DMS79 (cell line): Measurements from ENCODE around the gene TOMM70.
"Not testable (repeated sequence)": the region's sequence is repeated elsewhere in the genome, so short reads cannot be mapped to it uniquely, and the experiment has no call there.

ENCODE experiments used
- DNase-seq: peaks from one replicate; lab custom pipeline; 2025; lab: John Stamatoyannopoulos, UW

TOMM70 gene

GRCh38 chr3:100400780-100401673 is at the start of gene TOMM70, which contains the start of gene LNP1:
TSS of gene TOMM70 (minus strand) at chr3:100401089. CDS start at chr3:100400949, 140 bp downstream.
TSS of gene LNP1 (plus strand) at chr3:100401539. CDS start at chr3:100429730, 28,191 bp downstream.
- peak; percentile 95 for DNase-seq

- DNase-seq = no peak
These were observed 48.3 kb upstream of the TOMM70 start for GRCh38 chr3:100449214-100449613.

GRCh38 chr3:100448079-100448478 is 47.2 kb upstream of the TOMM70 start:
- DNase-seq = no peak

GRCh38 chr3:100447067-100447466 is 46.2 kb upstream of the TOMM70 start:
- DNase-seq = not testable (repeated sequence)

GRCh38 chr3:100443690-100444089 is 42.8 kb upstream of the TOMM70 start:
- DNase-seq = no peak

- no peak for DNase-seq
These were observed 40.0 kb upstream of the TOMM70 start for GRCh38 chr3:100440895-100441294.

GRCh38 chr3:100438623-100438974 is 37.7 kb upstream of the TOMM70 start:
- DNase-seq = no peak

- no peak for DNase-seq
These were observed 37.1 kb upstream of the TOMM70 start for GRCh38 chr3:100437721-100438622.

GRCh38 chr3:100436951-100437350 is 36.1 kb upstream of the TOMM70 start:
- DNase-seq = no peak

GRCh38 chr3:100429187-100429716 is 28.4 kb upstream of the TOMM70 start:
- DNase-seq = no peak

GRCh38 chr3:100427699-100428098 is 26.8 kb upstream of the TOMM70 start:
- DNase-seq = no peak

- DNase-seq = no peak
These were observed 25.3 kb upstream of the TOMM70 start for GRCh38 chr3:100426067-100426682.

- no peak for DNase-seq
These were observed 24.4 kb upstream of the TOMM70 start for GRCh38 chr3:100425316-100425715.

- DNase-seq = no peak
These were observed 23.4 kb upstream of the TOMM70 start for GRCh38 chr3:100424261-100424660.

- no peak for DNase-seq
These were observed 22.7 kb upstream of the TOMM70 start for GRCh38 chr3:100423611-100424010.

- DNase-seq = peak; percentile 68
These were observed 20.0 kb upstream of the TOMM70 start for GRCh38 chr3:100420885-100421284.

GRCh38 chr3:100419406-100419805 is 18.5 kb upstream of the TOMM70 start:
- no peak for DNase-seq

- no peak for DNase-seq
These were observed 16.0 kb upstream of the TOMM70 start for GRCh38 chr3:100416863-100417262.

- no peak for DNase-seq
These were observed 15.3 kb upstream of the TOMM70 start for GRCh38 chr3:100416176-100416575.

- DNase-seq = no peak
These were observed 12.7 kb upstream of the TOMM70 start for GRCh38 chr3:100413613-100414012.

GRCh38 chr3:100412912-100413590 is 12.2 kb upstream of the TOMM70 start:
- no peak for DNase-seq
